ENCODE results near the gene VSTM4.

Gene VSTM4

DNA sequence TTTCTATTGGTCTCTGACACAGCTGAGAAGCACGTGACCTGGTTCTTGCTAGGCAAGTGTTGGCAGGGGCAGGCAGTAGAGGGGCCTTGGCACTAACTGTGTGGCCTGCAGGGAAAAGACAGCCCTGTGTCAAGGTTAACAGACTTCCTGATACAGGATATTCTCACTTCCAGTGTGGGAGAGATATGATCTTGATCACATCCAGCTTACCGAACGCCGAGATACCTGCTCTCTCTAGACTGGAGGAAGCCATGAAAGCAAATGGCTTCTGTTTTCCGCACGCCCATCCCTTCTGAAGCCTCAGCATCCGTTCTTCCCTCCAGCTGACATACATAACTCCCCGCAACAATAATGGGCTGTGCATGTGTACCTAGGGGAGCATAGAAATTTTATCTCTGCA, 79.4 kb downstream of the VSTM4 start:
- H3K9ac ChIP-seq (ENCODE audit: low read length): no peak overlapping the region
- H3K36me3 ChIP-seq (ENCODE audit: control insufficient read depth, insufficient read depth, low read length): no peaks in the 10 kb centered on the region
- H3K27me3 ChIP-seq (ENCODE audit: control insufficient read depth, insufficient read depth, low read length): no peaks in the 10 kb centered on the region
- H3K27ac ChIP-seq (ENCODE audit: low read depth, low read length): no peak overlapping the region
- H3K4me1 ChIP-seq (ENCODE audit: control insufficient read depth, insufficient read depth, low read length): no peaks in the 10 kb centered on the region
- H3K4me3 ChIP-seq (ENCODE audit: low read length): no peak overlapping the region

DNA sequence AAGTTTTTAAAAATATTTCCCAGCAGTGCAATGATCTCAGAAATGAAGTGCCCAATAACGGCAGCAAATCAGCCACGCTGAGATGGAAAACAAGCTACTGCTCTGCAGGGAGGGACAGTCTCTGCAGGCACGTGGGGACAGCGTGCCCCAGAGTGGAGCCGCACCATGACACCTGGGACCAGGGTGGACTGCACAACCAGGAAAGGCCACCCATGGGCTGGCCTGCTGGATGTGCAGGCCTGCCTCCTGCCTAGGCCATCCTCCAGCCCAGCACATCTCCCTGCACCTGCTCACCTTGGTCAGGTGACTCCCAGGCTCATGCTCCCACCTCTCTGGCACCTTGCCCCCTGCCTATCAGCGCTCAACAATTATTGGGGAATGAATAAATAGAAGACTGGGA, 80.4 kb downstream of the VSTM4 start:
- H3K27ac ChIP-seq (ENCODE audit: low read depth, low read length): no peak overlapping the region
- no peaks in the 10 kb centered on the region for H3K4me1 ChIP-seq (ENCODE audit: control insufficient read depth, insufficient read depth, low read length)
- no peak overlapping the region for H3K4me3 ChIP-seq (ENCODE audit: low read length)
- no peaks in the 10 kb centered on the region for H3K36me3 ChIP-seq (ENCODE audit: control insufficient read depth, insufficient read depth, low read length)
- no peaks in the 10 kb centered on the region for H3K27me3 ChIP-seq (ENCODE audit: control insufficient read depth, insufficient read depth, low read length)
- H3K9ac ChIP-seq (ENCODE audit: low read length): no peak overlapping the region

DNA sequence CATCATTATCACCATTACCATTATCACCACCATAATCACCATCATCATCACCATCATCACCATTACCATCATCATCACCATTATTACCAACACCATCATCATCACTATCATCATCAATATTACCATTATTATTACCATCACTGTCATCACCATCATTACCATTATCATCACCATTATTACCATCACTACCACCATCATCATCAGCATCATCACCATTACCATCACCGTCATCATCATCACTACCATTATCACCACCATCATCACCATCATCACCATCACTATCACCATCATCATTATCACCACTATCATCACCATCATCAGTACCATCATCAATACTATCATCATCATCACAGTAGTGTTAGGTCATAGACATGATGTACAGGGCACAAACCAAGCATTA, 81.4 kb downstream of the VSTM4 start:
- no peak overlapping the region for H3K27ac ChIP-seq (ENCODE audit: low read depth, low read length)
- H3K36me3 ChIP-seq (ENCODE audit: control insufficient read depth, insufficient read depth, low read length): no peaks in the 10 kb centered on the region
- H3K9ac ChIP-seq (ENCODE audit: low read length): no peak overlapping the region
- H3K27me3 ChIP-seq (ENCODE audit: control insufficient read depth, insufficient read depth, low read length): no peaks in the 10 kb centered on the region
- no peaks in the 10 kb centered on the region for H3K4me1 ChIP-seq (ENCODE audit: control insufficient read depth, insufficient read depth, low read length)
- H3K4me3 ChIP-seq (ENCODE audit: low read length): no peak overlapping the region

DNA sequence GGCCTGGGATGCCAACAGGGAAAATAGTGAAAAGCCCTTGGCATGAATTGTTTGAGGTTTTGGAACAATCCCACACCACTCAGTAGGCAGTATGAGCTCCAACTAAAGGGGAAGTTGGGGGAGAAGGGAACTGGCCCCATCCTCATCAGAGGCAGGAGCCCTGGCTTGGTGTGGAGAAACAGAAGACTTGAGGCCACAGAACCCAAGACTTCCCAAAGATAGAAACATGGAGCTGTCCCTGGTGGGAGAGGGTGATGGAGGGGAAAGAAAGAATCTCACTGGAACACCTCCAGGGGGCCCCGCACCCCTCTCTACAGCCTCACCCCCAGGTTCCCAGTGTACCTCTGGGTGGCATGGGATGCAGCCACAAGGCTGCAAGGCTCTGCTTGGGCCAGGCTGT, 85.7 kb downstream of the VSTM4 start:
- no peak overlapping the region for H3K9ac ChIP-seq (ENCODE audit: low read length)
- H3K4me1 ChIP-seq (ENCODE audit: control insufficient read depth, insufficient read depth, low read length): no peaks in the 10 kb centered on the region
- H3K27ac ChIP-seq (ENCODE audit: low read depth, low read length): no peak overlapping the region
- no peaks in the 10 kb centered on the region for H3K27me3 ChIP-seq (ENCODE audit: control insufficient read depth, insufficient read depth, low read length)
- H3K36me3 ChIP-seq (ENCODE audit: control insufficient read depth, insufficient read depth, low read length): no peaks in the 10 kb centered on the region
- no peak overlapping the region for H3K4me3 ChIP-seq (ENCODE audit: low read length)

DNA sequence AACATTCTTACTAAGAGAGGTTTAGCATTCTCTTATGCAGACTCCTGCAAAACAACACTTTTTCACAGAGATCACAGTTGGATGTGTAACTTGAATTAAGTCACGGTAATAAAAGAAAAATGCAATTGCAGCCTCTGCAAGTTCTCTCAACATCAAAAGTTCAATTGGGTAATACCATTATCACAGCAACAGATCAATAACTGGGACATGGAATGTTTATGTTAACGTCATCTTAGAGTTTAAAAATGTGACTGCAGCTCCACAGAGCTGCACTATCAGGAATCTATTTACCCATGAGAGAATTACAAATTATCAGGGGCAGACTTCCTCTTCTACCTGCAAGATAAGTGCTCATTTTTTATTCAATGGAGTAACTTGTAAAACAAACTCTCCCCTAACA, 86.7 kb downstream of the VSTM4 start:
- Histone ChIP-seq H3K4me3 (ENCODE audit: low read length) (no peak overlapping the region), H3K9ac (ENCODE audit: low read length) (no peak overlapping the region), H3K27me3 (ENCODE audit: control insufficient read depth, insufficient read depth, low read length) (no peaks in the 10 kb centered on the region), H3K36me3 (ENCODE audit: control insufficient read depth, insufficient read depth, low read length) (no peaks in the 10 kb centered on the region), H3K4me1 (ENCODE audit: control insufficient read depth, insufficient read depth, low read length) (no peaks in the 10 kb centered on the region), H3K27ac (ENCODE audit: low read depth, low read length) (no peak overlapping the region)

DNA sequence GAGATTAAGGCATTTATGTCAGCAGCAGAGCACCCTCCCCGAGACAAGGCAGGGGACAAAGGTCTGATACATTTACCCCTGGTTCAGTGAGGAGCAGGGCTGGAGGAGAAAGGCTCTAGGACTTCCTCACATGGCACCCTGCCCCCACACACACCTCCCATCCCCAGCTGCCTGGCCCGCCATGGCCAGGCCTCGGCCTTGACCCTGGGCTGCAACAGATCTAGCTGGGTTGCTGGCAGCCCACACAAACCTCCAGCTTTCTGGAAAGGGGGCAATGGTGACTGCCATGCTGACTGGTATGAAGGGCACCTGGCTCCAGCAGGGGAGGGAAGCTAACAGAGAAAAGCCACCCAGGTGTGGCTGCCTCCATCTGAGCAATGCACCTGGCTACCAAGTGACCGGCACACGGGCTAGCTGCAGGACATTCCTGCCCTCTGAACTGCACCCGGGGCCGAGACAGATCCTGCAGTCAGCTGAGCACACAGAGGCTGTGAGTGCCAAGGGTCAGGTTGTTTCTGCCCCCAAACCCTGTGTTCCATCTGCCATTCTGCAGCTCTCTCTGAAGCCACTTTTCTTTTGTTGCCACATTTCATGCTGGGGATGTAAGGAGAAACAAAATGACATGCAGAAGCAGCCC, 89.9 kb downstream of the VSTM4 start:
- no peak overlapping the region for H3K4me3 ChIP-seq (ENCODE audit: low read length)
- no peak overlapping the region for H3K27ac ChIP-seq (ENCODE audit: low read depth, low read length)
- H3K4me1 ChIP-seq (ENCODE audit: control insufficient read depth, insufficient read depth, low read length): peaks cover 4% of the 10 kb centered on the region
- no peak overlapping the region for H3K9ac ChIP-seq (ENCODE audit: low read length)
- H3K36me3 ChIP-seq (ENCODE audit: control insufficient read depth, insufficient read depth, low read length): no peaks in the 10 kb centered on the region
- H3K27me3 ChIP-seq (ENCODE audit: control insufficient read depth, insufficient read depth, low read length): no peaks in the 10 kb centered on the region

DNA sequence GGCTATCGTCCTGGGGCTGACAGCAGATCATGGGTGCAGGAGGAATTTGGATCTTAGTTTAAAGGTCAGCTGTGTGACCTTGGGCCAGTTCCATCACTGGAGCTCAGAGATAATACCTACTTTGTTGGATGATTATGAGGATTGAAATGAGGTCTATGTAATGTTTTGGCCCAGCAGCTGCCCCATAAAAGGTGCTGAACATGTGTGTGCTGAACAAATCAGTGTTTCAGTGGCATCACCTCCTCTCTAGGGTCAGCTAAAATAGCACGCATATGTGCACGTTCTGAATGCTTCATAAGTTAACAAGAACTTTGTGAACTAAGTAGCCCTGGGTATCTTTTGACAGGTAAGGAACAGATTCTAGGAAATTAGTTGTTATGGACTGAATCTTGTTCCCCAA, 90.8 kb downstream of the VSTM4 start:
- no peaks in the 10 kb centered on the region for H3K36me3 ChIP-seq (ENCODE audit: control insufficient read depth, insufficient read depth, low read length)
- peak overlapping the region; percentile 33 for H3K27ac ChIP-seq (ENCODE audit: low read depth, low read length)
- peaks cover 4% of the 10 kb centered on the region for H3K4me1 ChIP-seq (ENCODE audit: control insufficient read depth, insufficient read depth, low read length)
- H3K9ac ChIP-seq (ENCODE audit: low read length): no peak overlapping the region
- no peak overlapping the region for H3K4me3 ChIP-seq (ENCODE audit: low read length)
- no peaks in the 10 kb centered on the region for H3K27me3 ChIP-seq (ENCODE audit: control insufficient read depth, insufficient read depth, low read length)

DNA sequence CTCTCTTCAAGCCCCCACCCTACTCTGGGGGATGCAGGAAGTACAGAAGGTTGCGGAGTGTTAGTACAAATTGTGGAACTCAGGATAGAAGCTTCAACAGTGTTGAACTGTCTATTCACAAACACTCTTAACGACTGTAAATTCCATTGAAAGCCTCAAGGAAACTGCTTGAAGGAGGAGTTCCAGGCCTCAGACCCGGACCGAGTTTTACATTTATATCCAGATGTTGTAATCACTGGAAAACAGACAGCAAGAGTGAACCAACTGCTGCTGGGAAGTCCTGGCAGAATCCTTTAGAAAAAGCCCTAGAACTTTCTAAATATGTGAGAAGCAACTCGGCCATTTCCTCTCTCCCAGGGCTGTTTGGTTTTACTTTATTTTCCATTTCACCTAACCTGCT, 91.6 kb downstream of the VSTM4 start:
- Histone ChIP-seq H3K9ac (ENCODE audit: low read length) (no peak overlapping the region), H3K4me1 (ENCODE audit: control insufficient read depth, insufficient read depth, low read length) (peaks cover 4% of the 10 kb centered on the region), H3K27ac (ENCODE audit: low read depth, low read length) (peak overlapping the region; percentile 33), H3K27me3 (ENCODE audit: control insufficient read depth, insufficient read depth, low read length) (no peaks in the 10 kb centered on the region), H3K36me3 (ENCODE audit: control insufficient read depth, insufficient read depth, low read length) (no peaks in the 10 kb centered on the region), H3K4me3 (ENCODE audit: low read length) (no peak overlapping the region)

DNA sequence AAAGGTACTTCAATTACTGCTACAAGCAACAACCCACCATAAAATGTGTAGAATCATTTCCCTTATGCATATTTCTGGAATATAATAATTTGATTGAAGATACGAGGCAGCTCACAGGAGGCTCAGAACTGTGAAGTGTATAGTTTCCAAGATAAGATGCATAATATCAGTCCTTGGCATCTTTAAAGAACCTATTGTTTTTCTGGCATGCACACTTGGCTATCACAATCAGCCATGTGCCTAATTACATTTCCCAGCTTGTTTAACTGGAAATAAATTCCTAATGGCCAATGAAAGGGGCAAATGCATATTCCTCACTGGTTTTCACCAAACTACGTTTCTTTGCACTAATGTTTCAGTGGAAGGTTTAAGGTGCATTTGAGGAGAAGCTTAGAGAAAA, 92.3 kb downstream of the VSTM4 start:
- Histone ChIP-seq H3K36me3 (ENCODE audit: control insufficient read depth, insufficient read depth, low read length) (peaks cover 2% of the 10 kb centered on the region), H3K4me1 (ENCODE audit: control insufficient read depth, insufficient read depth, low read length) (peaks cover 4% of the 10 kb centered on the region), H3K9ac (ENCODE audit: low read length) (no peak overlapping the region), H3K4me3 (ENCODE audit: low read length) (no peak overlapping the region), H3K27me3 (ENCODE audit: control insufficient read depth, insufficient read depth, low read length) (no peaks in the 10 kb centered on the region), H3K27ac (ENCODE audit: low read depth, low read length) (no peak overlapping the region)

DNA sequence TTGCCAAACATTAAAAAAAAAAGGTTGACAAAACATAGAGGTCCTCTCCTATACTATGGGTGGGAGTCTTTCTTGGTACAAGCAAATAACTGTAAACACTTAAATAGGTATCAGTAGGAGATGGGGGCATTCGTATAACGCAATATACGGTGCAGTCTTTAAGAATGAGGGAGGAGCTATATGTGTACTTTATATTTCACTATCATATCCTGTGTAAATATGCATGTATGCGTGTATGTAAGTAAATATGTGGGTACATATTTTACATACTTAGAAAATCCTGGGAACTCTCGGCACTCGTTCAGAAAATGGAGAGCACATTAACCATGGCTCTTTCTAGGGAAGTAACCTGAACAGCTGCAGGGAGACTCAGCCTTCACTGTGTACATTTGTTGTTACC, 93.6 kb downstream of the VSTM4 start:
- Histone ChIP-seq H3K9ac (ENCODE audit: low read length) (no peak overlapping the region), H3K36me3 (ENCODE audit: control insufficient read depth, insufficient read depth, low read length) (peaks cover 2% of the 10 kb centered on the region), H3K27ac (ENCODE audit: low read depth, low read length) (no peak overlapping the region), H3K4me1 (ENCODE audit: control insufficient read depth, insufficient read depth, low read length) (peaks cover 4% of the 10 kb centered on the region), H3K27me3 (ENCODE audit: control insufficient read depth, insufficient read depth, low read length) (no peaks in the 10 kb centered on the region), H3K4me3 (ENCODE audit: low read length) (no peak overlapping the region)

DNA sequence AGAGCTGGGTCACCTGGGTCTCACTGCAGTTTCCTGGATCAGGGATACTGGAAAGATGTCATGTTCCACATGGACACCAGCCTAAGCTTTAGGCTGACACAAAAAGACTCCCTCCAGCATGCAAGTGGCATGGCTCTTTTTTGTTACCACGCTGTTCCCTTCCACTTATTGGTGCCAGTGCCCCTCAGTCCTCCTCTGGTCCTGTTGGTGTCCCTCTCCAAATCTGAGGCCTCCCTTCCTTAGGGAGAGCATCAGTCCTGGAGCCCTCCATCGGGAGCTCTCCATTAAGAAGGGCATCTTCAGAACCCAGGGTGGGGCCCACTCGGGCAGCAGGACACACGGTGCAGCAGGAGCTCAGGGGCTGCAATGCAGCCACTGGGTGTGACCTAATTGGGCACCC, 99.6 kb downstream of the VSTM4 start:
- Histone ChIP-seq H3K4me1 (ENCODE audit: control insufficient read depth, insufficient read depth, low read length) (no peaks in the 10 kb centered on the region), H3K27ac (ENCODE audit: low read depth, low read length) (no peak overlapping the region), H3K9ac (ENCODE audit: low read length) (no peak overlapping the region), H3K27me3 (ENCODE audit: control insufficient read depth, insufficient read depth, low read length) (no peaks in the 10 kb centered on the region), H3K36me3 (ENCODE audit: control insufficient read depth, insufficient read depth, low read length) (peaks cover 2% of the 10 kb centered on the region), H3K4me3 (ENCODE audit: low read length) (no peak overlapping the region)

DNA sequence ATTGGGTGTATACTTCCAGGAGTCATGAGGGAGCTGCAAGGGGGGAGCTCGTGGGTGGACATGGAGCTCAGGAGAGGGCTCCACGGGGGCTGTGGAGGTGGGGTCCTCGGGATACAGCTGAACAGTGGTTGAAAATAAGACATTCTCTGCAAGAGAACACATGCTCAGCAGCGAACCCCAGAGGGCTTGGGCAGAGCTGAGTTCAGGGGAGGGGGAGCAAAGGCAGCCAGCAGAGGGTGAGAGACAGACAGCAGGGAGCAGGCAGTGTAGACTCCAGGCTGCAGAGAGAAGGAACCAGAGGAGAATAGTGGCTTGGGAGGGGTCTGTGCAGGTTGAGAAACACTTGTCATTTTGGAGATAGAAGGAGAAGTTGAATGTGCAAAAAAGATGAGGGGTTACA, 102.7 kb downstream of the VSTM4 start:
- H3K36me3 ChIP-seq (ENCODE audit: control insufficient read depth, insufficient read depth, low read length): no peaks in the 10 kb centered on the region
- H3K27ac ChIP-seq (ENCODE audit: low read depth, low read length): no peak overlapping the region
- no peaks in the 10 kb centered on the region for H3K27me3 ChIP-seq (ENCODE audit: control insufficient read depth, insufficient read depth, low read length)
- H3K9ac ChIP-seq (ENCODE audit: low read length): no peak overlapping the region
- no peak overlapping the region for H3K4me3 ChIP-seq (ENCODE audit: low read length)
- no peaks in the 10 kb centered on the region for H3K4me1 ChIP-seq (ENCODE audit: control insufficient read depth, insufficient read depth, low read length)

DNA sequence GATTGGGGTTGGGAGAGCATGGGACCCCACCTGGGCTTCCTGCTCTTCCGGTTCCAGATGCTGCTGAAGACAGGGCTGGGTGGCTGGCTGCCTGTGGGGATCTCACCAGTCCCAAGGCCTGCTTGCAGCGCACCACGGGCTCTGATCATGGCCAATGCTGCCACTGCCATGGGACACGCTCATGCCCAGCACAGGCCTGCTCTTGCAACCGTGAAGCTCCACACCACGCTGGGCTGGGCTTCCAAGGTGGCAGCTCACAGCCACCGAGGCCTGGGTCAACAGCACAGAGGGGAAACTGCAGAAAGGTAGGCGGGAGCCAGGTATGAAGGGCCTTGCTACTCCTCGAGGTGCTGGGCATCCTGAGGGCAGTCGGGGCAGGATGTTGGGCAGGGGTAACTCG, 103.6 kb downstream of the VSTM4 start:
- no peak overlapping the region for H3K9ac ChIP-seq (ENCODE audit: low read length)
- H3K4me1 ChIP-seq (ENCODE audit: control insufficient read depth, insufficient read depth, low read length): no peaks in the 10 kb centered on the region
- H3K36me3 ChIP-seq (ENCODE audit: control insufficient read depth, insufficient read depth, low read length): no peaks in the 10 kb centered on the region

More for the DNA sequence above, 103.6 kb downstream of the VSTM4 start:
- Histone ChIP-seq H3K27me3 (ENCODE audit: control insufficient read depth, insufficient read depth, low read length) (no peaks in the 10 kb centered on the region), H3K4me3 (ENCODE audit: low read length) (no peak overlapping the region), H3K27ac (ENCODE audit: low read depth, low read length) (no peak overlapping the region)
